ENCODE data around the gene PPIH. TPM values are rescaled to one million over a fixed set of nuclear protein-coding genes. Genes with fewer than 3 reads are reported as not detected.

Gene PPIH
- total and polyA plus RNA-seq, 2 experiments from 2014 or later, result 66.5 to 122 TPM

- TF ChIP-seq, protein P1, sequence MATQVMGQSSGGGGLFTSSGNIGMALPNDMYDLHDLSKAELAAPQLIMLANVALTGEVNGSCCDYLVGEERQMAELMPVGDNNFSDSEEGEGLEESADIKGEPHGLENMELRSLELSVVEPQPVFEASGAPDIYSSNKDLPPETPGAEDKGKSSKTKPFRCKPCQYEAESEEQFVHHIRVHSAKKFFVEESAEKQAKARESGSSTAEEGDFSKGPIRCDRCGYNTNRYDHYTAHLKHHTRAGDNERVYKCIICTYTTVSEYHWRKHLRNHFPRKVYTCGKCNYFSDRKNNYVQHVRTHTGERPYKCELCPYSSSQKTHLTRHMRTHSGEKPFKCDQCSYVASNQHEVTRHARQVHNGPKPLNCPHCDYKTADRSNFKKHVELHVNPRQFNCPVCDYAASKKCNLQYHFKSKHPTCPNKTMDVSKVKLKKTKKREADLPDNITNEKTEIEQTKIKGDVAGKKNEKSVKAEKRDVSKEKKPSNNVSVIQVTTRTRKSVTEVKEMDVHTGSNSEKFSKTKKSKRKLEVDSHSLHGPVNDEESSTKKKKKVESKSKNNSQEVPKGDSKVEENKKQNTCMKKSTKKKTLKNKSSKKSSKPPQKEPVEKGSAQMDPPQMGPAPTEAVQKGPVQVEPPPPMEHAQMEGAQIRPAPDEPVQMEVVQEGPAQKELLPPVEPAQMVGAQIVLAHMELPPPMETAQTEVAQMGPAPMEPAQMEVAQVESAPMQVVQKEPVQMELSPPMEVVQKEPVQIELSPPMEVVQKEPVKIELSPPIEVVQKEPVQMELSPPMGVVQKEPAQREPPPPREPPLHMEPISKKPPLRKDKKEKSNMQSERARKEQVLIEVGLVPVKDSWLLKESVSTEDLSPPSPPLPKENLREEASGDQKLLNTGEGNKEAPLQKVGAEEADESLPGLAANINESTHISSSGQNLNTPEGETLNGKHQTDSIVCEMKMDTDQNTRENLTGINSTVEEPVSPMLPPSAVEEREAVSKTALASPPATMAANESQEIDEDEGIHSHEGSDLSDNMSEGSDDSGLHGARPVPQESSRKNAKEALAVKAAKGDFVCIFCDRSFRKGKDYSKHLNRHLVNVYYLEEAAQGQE (IDR thresholded peaks at IDR 0.05; ENCODE audit: unreplicated experiment), result no peak
- TF ChIP-seq, protein P2, sequence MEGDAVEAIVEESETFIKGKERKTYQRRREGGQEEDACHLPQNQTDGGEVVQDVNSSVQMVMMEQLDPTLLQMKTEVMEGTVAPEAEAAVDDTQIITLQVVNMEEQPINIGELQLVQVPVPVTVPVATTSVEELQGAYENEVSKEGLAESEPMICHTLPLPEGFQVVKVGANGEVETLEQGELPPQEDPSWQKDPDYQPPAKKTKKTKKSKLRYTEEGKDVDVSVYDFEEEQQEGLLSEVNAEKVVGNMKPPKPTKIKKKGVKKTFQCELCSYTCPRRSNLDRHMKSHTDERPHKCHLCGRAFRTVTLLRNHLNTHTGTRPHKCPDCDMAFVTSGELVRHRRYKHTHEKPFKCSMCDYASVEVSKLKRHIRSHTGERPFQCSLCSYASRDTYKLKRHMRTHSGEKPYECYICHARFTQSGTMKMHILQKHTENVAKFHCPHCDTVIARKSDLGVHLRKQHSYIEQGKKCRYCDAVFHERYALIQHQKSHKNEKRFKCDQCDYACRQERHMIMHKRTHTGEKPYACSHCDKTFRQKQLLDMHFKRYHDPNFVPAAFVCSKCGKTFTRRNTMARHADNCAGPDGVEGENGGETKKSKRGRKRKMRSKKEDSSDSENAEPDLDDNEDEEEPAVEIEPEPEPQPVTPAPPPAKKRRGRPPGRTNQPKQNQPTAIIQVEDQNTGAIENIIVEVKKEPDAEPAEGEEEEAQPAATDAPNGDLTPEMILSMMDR (conservative IDR thresholded peaks at IDR 0.05; ENCODE audit: low read depth in 2 of 2), result no peak
- TF ChIP-seq JUNB (IDR thresholded peaks at IDR 0.05; ENCODE audit: unreplicated experiment) (no peak), STAT1 (IDR thresholded peaks at IDR 0.05; ENCODE audit: unreplicated experiment) (no peak), NANOG (IDR thresholded peaks at IDR 0.05; ENCODE audit: borderline replicate concordance) (no peak), ETS1 (IDR thresholded peaks at IDR 0.05) (no peak)
Measured at GRCh38 chr1:42618866-42619265, 39.4 kb upstream of the PPIH start (continued).

GRCh38 chr1:42620307-42620706 lies 37.9 kb upstream of the PPIH start:
- Mint-ChIP-seq H3K4me3 (no peak overlapping the region), H3K9me3 (no peaks in the 10 kb centered on the region), H3K27ac (no peak overlapping the region), H3K4me1 (no peaks in the 10 kb centered on the region), H3K27me3 (ENCODE audit: insufficient read depth, low read depth, poor library complexity) (no peaks in the 10 kb centered on the region), H3K36me3 (ENCODE audit: low read depth) (no peaks in the 10 kb centered on the region)
- no peak overlapping the region for H2AFZ ChIP-seq
- H3K36me3 ChIP-seq (ENCODE audit: insufficient read depth), result no peaks in the 10 kb centered on the region
- H3K27me3 ChIP-seq (ENCODE audit: insufficient read depth), result no peaks in the 10 kb centered on the region
- no peak for DNase-seq (ENCODE audit: low spot score)
- H3F3A ChIP-seq (replicated peaks; ENCODE audit: low read depth), result no peaks in the 10 kb centered on the region
- H3K27ac ChIP-seq (ENCODE audit: low read depth), result no peak overlapping the region
- H3K79me2 ChIP-seq (replicated peaks; ENCODE audit: insufficient read depth), result no peaks in the 10 kb centered on the region
- H4K20me1 ChIP-seq (replicated peaks; ENCODE audit: insufficient read depth), result no peaks in the 10 kb centered on the region
- ATAC-seq, result no peak
- no peak overlapping the region for H3K4me3 ChIP-seq
- no peaks in the 10 kb centered on the region for H3K4me1 ChIP-seq (ENCODE audit: insufficient read depth)
- H3K4me2 ChIP-seq, result no peak overlapping the region
- no peaks in the 10 kb centered on the region; the same call in 1 of the 2 replicates for H3K9me2 ChIP-seq (ENCODE audit: insufficient read depth)
- TF ChIP-seq CREB1 (CRISPR knock-in tag; IDR thresholded peaks at IDR 0.05; ENCODE audit: low read depth) (no peak), ZNF462 (CRISPR knock-in tag; IDR thresholded peaks at IDR 0.05) (no peak), JUNB (IDR thresholded peaks at IDR 0.05; ENCODE audit: unreplicated experiment) (no peak), ZNF114 (CRISPR knock-in tag; IDR thresholded peaks at IDR 0.05) (no peak), ETS1 (IDR thresholded peaks at IDR 0.05) (no peak), POLR2AphosphoS5 (IDR thresholded peaks at IDR 0.05; ENCODE audit: low read depth) (no peak), NANOG (IDR thresholded peaks at IDR 0.05; ENCODE audit: borderline replicate concordance) (no peak)

Data from GM23338 (cell line).